HG02852 (cell line): Measurements from ENCODE around the gene HIC2.
"Not testable (repeated sequence)": the region's sequence is repeated elsewhere in the genome, so short reads cannot be mapped to it uniquely, and the experiment has no call there.

ENCODE experiments used
- ATAC-seq: cut with Tn5 transposase; IDR thresholded peaks from one replicate; pipeline ENCODE4 v1.9.1; 2021; ENCODE audit warnings: mild to moderate bottlenecking, moderate library complexity; ENCODE audit not compliant: unreplicated experiment

The HIC2 gene

GRCh38 chr22:21490556-21490955 lies 73.4 kb downstream of the HIC2 start:
- ATAC-seq = not testable (repeated sequence)

GRCh38 chr22:21492271-21492670 lies 75.1 kb downstream of the HIC2 start:
- ATAC-seq = not testable (repeated sequence)

GRCh38 chr22:21493789-21494782 lies 76.9 kb downstream of the HIC2 start:
- ATAC-seq = not testable (repeated sequence)

- not testable (repeated sequence) for ATAC-seq
Observed at GRCh38 chr22:21497984-21498383, 80.8 kb downstream of the HIC2 start.

GRCh38 chr22:21498489-21498888 lies 81.3 kb downstream of the HIC2 start:
- ATAC-seq = not testable (repeated sequence)

GRCh38 chr22:21499623-21500506 lies 82.7 kb downstream of the HIC2 start:
- not testable (repeated sequence) for ATAC-seq
